Right kidney (tissue), 1 donor: ENCODE measurements around the gene TMEM8B.
"Not testable (repeated sequence)": the region's sequence is repeated elsewhere in the genome, so short reads cannot be mapped to it uniquely, and the experiment has no call there.

Source experiments
- DNase-seq: peaks from one replicate; pipeline ENCODE4 v3.0.0-alpha.2; 2016

The TMEM8B gene

GRCh38 chr9:35863583-35863982 is 34.6 kb downstream of the TMEM8B start:
- no peak for DNase-seq

- no peak for DNase-seq
Measured at GRCh38 chr9:35864695-35865255, 35.7 kb downstream of the TMEM8B start.

- DNase-seq = no peak
Measured at GRCh38 chr9:35867538-35867937, 38.5 kb downstream of the TMEM8B start.

- no peak for DNase-seq
Measured at GRCh38 chr9:35868933-35869332, 39.9 kb downstream of the TMEM8B start.

- DNase-seq = no peak
Measured at GRCh38 chr9:35869621-35870216, 40.7 kb downstream of the TMEM8B start.

GRCh38 chr9:35870351-35870923 is 41.4 kb downstream of the TMEM8B start, which contains the start of gene OR13J1:
TSS of gene OR13J1 (minus strand) at chr9:35870401. CDS start at chr9:35870401, 0 bp downstream.
- no peak for DNase-seq

- no peak for DNase-seq
Measured at GRCh38 chr9:35871545-35871944, 42.5 kb downstream of the TMEM8B start.

GRCh38 chr9:35872505-35872904 is 43.5 kb downstream of the TMEM8B start:
- no peak for DNase-seq

- DNase-seq = peak; percentile 36
Measured at GRCh38 chr9:35882263-35882848, 53.3 kb downstream of the TMEM8B start.

GRCh38 chr9:35882996-35883395 is 54.0 kb downstream of the TMEM8B start:
- DNase-seq = no peak

GRCh38 chr9:35884908-35885307 is 55.9 kb downstream of the TMEM8B start:
- DNase-seq = not testable (repeated sequence)

GRCh38 chr9:35891646-35892045 is 62.6 kb downstream of the TMEM8B start:
- DNase-seq = no peak

- DNase-seq = no peak
Measured at GRCh38 chr9:35892051-35892450, 63.0 kb downstream of the TMEM8B start.

- no peak for DNase-seq
Measured at GRCh38 chr9:35896570-35896969, 67.5 kb downstream of the TMEM8B start.

GRCh38 chr9:35897376-35898099 is 68.5 kb downstream of the TMEM8B start:
- DNase-seq = not testable (repeated sequence)

GRCh38 chr9:35898337-35898736 is 69.3 kb downstream of the TMEM8B start:
- DNase-seq = no peak

- no peak for DNase-seq
Measured at GRCh38 chr9:35899021-35899420, 70.0 kb downstream of the TMEM8B start.

GRCh38 chr9:35903049-35903448 is 74.0 kb downstream of the TMEM8B start:
- no peak for DNase-seq

GRCh38 chr9:35904338-35904737 is 75.3 kb downstream of the TMEM8B start:
- no peak for DNase-seq

- no peak for DNase-seq
Measured at GRCh38 chr9:35905051-35905781, 76.2 kb downstream of the TMEM8B start.

- DNase-seq = peak; percentile 47
Measured at GRCh38 chr9:35905912-35906679, 77.1 kb downstream of the TMEM8B start, which contains the start of gene HRCT1. TSS of gene HRCT1 (plus strand) at chr9:35906202. CDS start at chr9:35906288, 86 bp downstream.
